HCT116 (cell line): ENCODE measurements around the gene CD84. TPM values are rescaled to one million over a fixed set of nuclear protein-coding genes. Genes with fewer than 3 reads are reported as not detected.

ENCODE experiments used
- ATAC-seq: fragments of 200-7000 bp; cut with Tn5 transposase; 2 replicates; pipeline ENCODE4 v1.9.1; 2020; ENCODE audit warnings: mild to moderate bottlenecking, moderate library complexity
- BruUV-seq: library from RNA; stranded (reverse); fragments of 400-500 nt; replicated peaks from 2 replicates; lab custom pipeline; 2021; lab: Mats Ljungman, UMichigan
- CTCF ChIA-PET: fragments of 300-600 bp; sonication (Branson Sonifier 250); formaldehyde crosslinking; loops from one replicate; lab custom pipeline; 2021; ENCODE audit warnings: antibody characterized with exemption; lab: Charles Lee
- POLR2A ChIA-PET: fragments of 300-600, 350-600 bp; sonication (Branson Sonifier 250); formaldehyde crosslinking; loops from one replicate; lab custom pipeline; 2021; ENCODE audit warnings: antibody characterized with exemption; lab: Charles Lee
- RAD21 ChIA-PET, 2 experiments: fragments of 300-600 bp; sonication (Branson Sonifier 250); formaldehyde crosslinking; loops; one replicate each; lab custom pipeline; 2023; ENCODE audit warnings: low total read pairs in 2 of 2; ENCODE audit not compliant: uncharacterized antibody in 2 of 2, unreplicated experiment in 2 of 2, low non-redundant PET in 1 of 2; lab: Charles Lee
- DNase-seq: peaks from one replicate; pipeline ENCODE4 v3.0.0-alpha.2; 2010; ENCODE audit warnings: low read depth, low spot score
- H2AFZ ChIP-seq: fragments of 200-600 bp; shearing (Covaris generic), sonication (generic); 2 replicates; pipeline ENCODE4 v1.6.1; 2017; ENCODE audit warnings: low read depth, mixed run types, mixed read lengths, antibody characterized with exemption, low read length; ENCODE audit not compliant: poor library complexity, severe bottlenecking
- H3K27ac ChIP-seq: 2 replicates; pipeline ENCODE4 v1.5.1; 2012; ENCODE audit warnings: low read depth, low read length
- H3K27me3 ChIP-seq: fragments of 200-600 bp; sonication (generic); 2 replicates; pipeline ENCODE4 v1.6.1; 2016; ENCODE audit warnings: mixed run types, low read length, mixed read lengths; ENCODE audit not compliant: insufficient read depth
- H3K36me3 ChIP-seq, 2 experiments: fragments of 200-500 bp in 1 of 2; fragments of 200-600 bp in 1 of 2; sonication (Bioruptor generic) in 1 of 2; sonication (generic) in 1 of 2; 2 replicates each; pipeline versions ENCODE4 v1.5.1 to v1.6.1; 2014 to 2016; ENCODE audit warnings: low read length in 2 of 2, inconsistent platforms in 1 of 2, mixed read lengths in 1 of 2, mixed run types in 1 of 2; ENCODE audit not compliant: insufficient read depth in 2 of 2, control insufficient read depth in 1 of 2
- H3K4me1 ChIP-seq, 2 experiments: fragments of 200-600 bp in 1 of 2; sonication (generic) in 1 of 2; 2 replicates each; pipeline versions ENCODE4 v1.5.1 to v1.6.1; 2012 to 2017; ENCODE audit warnings: low read length in 2 of 2, inconsistent platforms in 1 of 2, mild to moderate bottlenecking in 1 of 2, mixed read lengths in 1 of 2, mixed run types in 1 of 2, moderate library complexity in 1 of 2; ENCODE audit not compliant: insufficient read depth in 2 of 2, control insufficient read depth in 1 of 2
- H3K4me2 ChIP-seq: fragments of 200-600 bp; sonication (generic); 2 replicates; pipeline ENCODE4 v1.6.1; 2017; ENCODE audit warnings: mixed run types, low read length, mixed read lengths
- H3K4me3 ChIP-seq, 2 experiments: fragments of 200-600 bp in 1 of 2; sonication (generic) in 1 of 2; replicated peaks in 1 of 2; 2 replicates each; pipeline ENCODE4 v1.5.1; 2011 to 2016; ENCODE audit warnings: low read length in 2 of 2, control low read depth in 1 of 2, low read depth in 1 of 2, mild to moderate bottlenecking in 1 of 2, mixed read lengths in 1 of 2, mixed run types in 1 of 2
- H3K79me2 ChIP-seq: fragments of 200-600 bp; sonication (generic); 2 replicates; pipeline ENCODE4 v1.6.1; 2017; ENCODE audit warnings: mild to moderate bottlenecking, mixed run types, low read length, moderate library complexity, mixed read lengths; ENCODE audit not compliant: insufficient read depth
- H3K9ac ChIP-seq: fragments of 200-600 bp; sonication (generic); 2 replicates; pipeline ENCODE4 v1.6.1; 2016; ENCODE audit warnings: low read length, mixed read lengths
- H3K9me2 ChIP-seq: fragments of 200-600 bp; sonication (generic), shearing (Covaris generic); 2 replicates; pipeline ENCODE4 v1.6.1; 2017; ENCODE audit warnings: mixed run types, mild to moderate bottlenecking, moderate library complexity; ENCODE audit not compliant: insufficient read depth
- H3K9me3 ChIP-seq, 2 experiments: fragments of 200-500 bp in 1 of 2; fragments of 200-600 bp in 1 of 2; sonication (Bioruptor generic) in 1 of 2; sonication (generic) in 1 of 2; 2 replicates each; pipeline ENCODE4 v1.6.1; 2014 to 2017; ENCODE audit warnings: low read length in 2 of 2, mixed read lengths in 2 of 2, inconsistent platforms in 1 of 2, low read depth in 1 of 2, mild to moderate bottlenecking in 1 of 2, mixed run types in 1 of 2, moderate library complexity in 1 of 2; ENCODE audit not compliant: control insufficient read depth in 1 of 2, insufficient read depth in 1 of 2
- H4K20me1 ChIP-seq: fragments of 200-600 bp; sonication (generic), shearing (Covaris generic); 2 replicates; pipeline ENCODE4 v1.6.1; 2017; ENCODE audit warnings: mixed run types, mild to moderate bottlenecking, moderate library complexity; ENCODE audit not compliant: insufficient read depth
- CBX3 ChIP-seq: IDR thresholded peaks from 2 replicates; pipeline ENCODE4 v1.6.1; 2012; ENCODE audit warnings: low read depth
- CEBPB ChIP-seq: IDR thresholded peaks from 2 replicates; pipeline ENCODE4 v1.6.1; 2012; ENCODE audit warnings: low read depth
- ELF1 ChIP-seq: IDR thresholded peaks from 2 replicates; pipeline ENCODE4 v1.6.1; 2012; ENCODE audit warnings: low read depth, borderline replicate concordance
- EZH2 ChIP-seq: fragments of 200-600 bp; sonication (generic); IDR thresholded peaks from 2 replicates; pipeline ENCODE4 v1.6.1; 2017; ENCODE audit warnings: antibody characterized with exemption, mixed run types
- EZH2phosphoT487 ChIP-seq: fragments of 200-600 bp; IDR thresholded peaks from 2 replicates; pipeline ENCODE4 v1.6.1; 2018; ENCODE audit warnings: antibody characterized with exemption, borderline replicate concordance
- FOSL1 ChIP-seq: IDR thresholded peaks from 2 replicates; pipeline ENCODE4 v1.6.1; 2012; ENCODE audit warnings: low read depth
- POLR2A ChIP-seq: IDR thresholded peaks from 2 replicates; pipeline ENCODE4 v1.7.0; 2011; ENCODE audit warnings: borderline replicate concordance; ENCODE audit not compliant: insufficient read depth, insufficient read length; ENCODE audit errors: extremely low read depth
- POLR2AphosphoS5 ChIP-seq: IDR thresholded peaks from 2 replicates; pipeline ENCODE4 v1.6.1; 2011; ENCODE audit warnings: mild to moderate bottlenecking, low read depth, low read length, moderate library complexity
- RAD21 ChIP-seq: IDR thresholded peaks from 2 replicates; pipeline ENCODE4 v1.6.1; 2012; ENCODE audit warnings: low read depth, mild to moderate bottlenecking
- SP1 ChIP-seq: IDR thresholded peaks from 2 replicates; pipeline ENCODE4 v1.6.1; 2012; ENCODE audit warnings: low read depth
- intact Hi-C: fragments of 100-400 bp; cut with micrococcal nuclease; formaldehyde crosslinking; loops from 2 replicates; pipeline ENCODE4 v1.10.0; 2022
- total RNA-seq: library from RNA; stranded (reverse); gene quantifications from one replicate; pipeline ENCODE4 v1.2.1, GENCODE V29; 2021; ENCODE audit not compliant: unreplicated experiment
- TF ChIP-seq, protein P1 (sequence below): IDR thresholded peaks from 2 replicates; pipeline ENCODE4 v1.6.1; 2012
- TF ChIP-seq, protein P2 (sequence below), 3 experiments: fragments of 200-600 bp in 1 of 3; sonication (generic) in 1 of 3; IDR thresholded peaks in 2 of 3; conservative IDR thresholded peaks in 1 of 3; 2 replicates each; pipeline ENCODE4 v1.5.1; 2012 to 2017; ENCODE audit warnings: low read depth in 2 of 3, low read length in 2 of 3, antibody characterized with exemption in 1 of 3, borderline replicate concordance in 1 of 3, control low read depth in 1 of 3, mild to moderate bottlenecking in 1 of 3, mixed read lengths in 1 of 3, mixed run types in 1 of 3, moderate library complexity in 1 of 3; ENCODE audit not compliant: insufficient read depth in 1 of 3
- TF ChIP-seq, protein P3 (sequence below): IDR thresholded peaks from 2 replicates; pipeline ENCODE4 v1.6.1; 2011; ENCODE audit warnings: mild to moderate bottlenecking, low read length, moderate library complexity; ENCODE audit not compliant: insufficient replicate concordance; ENCODE audit errors: extremely low read depth
- TF ChIP-seq, protein P4 (sequence below): IDR thresholded peaks from 2 replicates; pipeline ENCODE4 v1.6.1; 2012
- TF ChIP-seq, protein P5 (sequence below): IDR thresholded peaks from 2 replicates; pipeline ENCODE4 v1.6.1; 2012; ENCODE audit warnings: low read depth

The CD84 gene
- total RNA-seq, 1 experiment from 2014 or later = 0.02 TPM

DNA sequence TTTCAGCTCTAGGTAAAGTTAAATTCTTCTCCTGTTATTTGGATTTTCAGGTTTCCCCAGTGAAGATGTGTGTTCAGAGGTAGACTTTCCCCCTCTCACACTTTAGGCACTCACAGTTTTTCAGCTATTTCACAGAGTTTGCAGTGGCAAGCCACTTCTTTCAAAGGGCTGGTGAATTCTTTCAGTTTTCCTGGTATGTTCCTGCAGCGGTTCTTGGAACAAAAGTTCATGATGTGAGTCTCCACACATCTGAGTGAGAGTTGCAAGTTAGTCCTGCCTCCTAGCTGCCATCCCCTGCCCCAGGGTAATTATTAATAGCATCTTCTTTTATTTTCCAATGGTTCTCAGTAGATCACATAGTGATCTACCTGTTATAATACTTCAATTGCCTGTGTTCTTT, 27.3 kb upstream of the CD84 start:
- Histone ChIP-seq H3K9ac (no peak overlapping the region), H3K27me3 (peaks cover 30% of the 10 kb centered on the region; the same call in 1 of the 2 replicates), H4K20me1 (no peaks in the 10 kb centered on the region), H3K4me2 (no peak overlapping the region), H3K9me2 (no peaks in the 10 kb centered on the region), H3K79me2 (no peaks in the 10 kb centered on the region), H2AFZ (no peak overlapping the region), H3K36me3 (no peaks in the 10 kb centered on the region), H3K9me3 (no peaks in the 10 kb centered on the region), H3K27ac (no peak overlapping the region), H3K4me1 (no peaks in the 10 kb centered on the region), H3K4me3 (no peak overlapping the region)
- no TSS peak for BruUV-seq
- CTCF ChIA-PET = interaction anchor here (0.8 to 2.7 kb wide), 3 partner anchors 12 to 178 kb away, joined by 3 to 17 read pairs (median 8); no protein-coding TSS in a partner anchor
- RAD21 ChIA-PET = interaction anchor here (1.0 to 1.4 kb wide), 2 partner anchors 62 to 178 kb away, joined by 3 to 5 read pairs; no protein-coding TSS in a partner anchor
- POLR2A ChIA-PET = no interaction called here
- DNase-seq = no peak
- TF ChIP-seq, protein P1, sequence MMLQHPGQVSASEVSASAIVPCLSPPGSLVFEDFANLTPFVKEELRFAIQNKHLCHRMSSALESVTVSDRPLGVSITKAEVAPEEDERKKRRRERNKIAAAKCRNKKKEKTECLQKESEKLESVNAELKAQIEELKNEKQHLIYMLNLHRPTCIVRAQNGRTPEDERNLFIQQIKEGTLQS = no peak
- TF ChIP-seq, protein P2, sequence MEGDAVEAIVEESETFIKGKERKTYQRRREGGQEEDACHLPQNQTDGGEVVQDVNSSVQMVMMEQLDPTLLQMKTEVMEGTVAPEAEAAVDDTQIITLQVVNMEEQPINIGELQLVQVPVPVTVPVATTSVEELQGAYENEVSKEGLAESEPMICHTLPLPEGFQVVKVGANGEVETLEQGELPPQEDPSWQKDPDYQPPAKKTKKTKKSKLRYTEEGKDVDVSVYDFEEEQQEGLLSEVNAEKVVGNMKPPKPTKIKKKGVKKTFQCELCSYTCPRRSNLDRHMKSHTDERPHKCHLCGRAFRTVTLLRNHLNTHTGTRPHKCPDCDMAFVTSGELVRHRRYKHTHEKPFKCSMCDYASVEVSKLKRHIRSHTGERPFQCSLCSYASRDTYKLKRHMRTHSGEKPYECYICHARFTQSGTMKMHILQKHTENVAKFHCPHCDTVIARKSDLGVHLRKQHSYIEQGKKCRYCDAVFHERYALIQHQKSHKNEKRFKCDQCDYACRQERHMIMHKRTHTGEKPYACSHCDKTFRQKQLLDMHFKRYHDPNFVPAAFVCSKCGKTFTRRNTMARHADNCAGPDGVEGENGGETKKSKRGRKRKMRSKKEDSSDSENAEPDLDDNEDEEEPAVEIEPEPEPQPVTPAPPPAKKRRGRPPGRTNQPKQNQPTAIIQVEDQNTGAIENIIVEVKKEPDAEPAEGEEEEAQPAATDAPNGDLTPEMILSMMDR (IDR thresholded peaks at IDR 0.05 in 2 of 3, conservative IDR thresholded peaks at IDR 0.05 in 1 of 3; ENCODE audit: borderline replicate concordance in 1 of 3, insufficient read depth in 1 of 3, low read depth in 2 of 3, low read length in 2 of 3) = no peak
- no peak for TF ChIP-seq POLR2AphosphoS5
- no peak for TF ChIP-seq EZH2phosphoT487
- TF ChIP-seq FOSL1 = no peak
- TF ChIP-seq EZH2 = no peak
- TF ChIP-seq, protein P3, sequence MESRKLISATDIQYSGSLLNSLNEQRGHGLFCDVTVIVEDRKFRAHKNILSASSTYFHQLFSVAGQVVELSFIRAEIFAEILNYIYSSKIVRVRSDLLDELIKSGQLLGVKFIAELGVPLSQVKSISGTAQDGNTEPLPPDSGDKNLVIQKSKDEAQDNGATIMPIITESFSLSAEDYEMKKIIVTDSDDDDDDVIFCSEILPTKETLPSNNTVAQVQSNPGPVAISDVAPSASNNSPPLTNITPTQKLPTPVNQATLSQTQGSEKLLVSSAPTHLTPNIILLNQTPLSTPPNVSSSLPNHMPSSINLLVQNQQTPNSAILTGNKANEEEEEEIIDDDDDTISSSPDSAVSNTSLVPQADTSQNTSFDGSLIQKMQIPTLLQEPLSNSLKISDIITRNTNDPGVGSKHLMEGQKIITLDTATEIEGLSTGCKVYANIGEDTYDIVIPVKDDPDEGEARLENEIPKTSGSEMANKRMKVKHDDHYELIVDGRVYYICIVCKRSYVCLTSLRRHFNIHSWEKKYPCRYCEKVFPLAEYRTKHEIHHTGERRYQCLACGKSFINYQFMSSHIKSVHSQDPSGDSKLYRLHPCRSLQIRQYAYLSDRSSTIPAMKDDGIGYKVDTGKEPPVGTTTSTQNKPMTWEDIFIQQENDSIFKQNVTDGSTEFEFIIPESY = no peak
- TF ChIP-seq RAD21 = no peak
- TF ChIP-seq ELF1 = no peak
- TF ChIP-seq, protein P4, sequence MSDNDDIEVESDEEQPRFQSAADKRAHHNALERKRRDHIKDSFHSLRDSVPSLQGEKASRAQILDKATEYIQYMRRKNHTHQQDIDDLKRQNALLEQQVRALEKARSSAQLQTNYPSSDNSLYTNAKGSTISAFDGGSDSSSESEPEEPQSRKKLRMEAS = no peak
- no peak for TF ChIP-seq CEBPB
- TF ChIP-seq, protein P5, sequence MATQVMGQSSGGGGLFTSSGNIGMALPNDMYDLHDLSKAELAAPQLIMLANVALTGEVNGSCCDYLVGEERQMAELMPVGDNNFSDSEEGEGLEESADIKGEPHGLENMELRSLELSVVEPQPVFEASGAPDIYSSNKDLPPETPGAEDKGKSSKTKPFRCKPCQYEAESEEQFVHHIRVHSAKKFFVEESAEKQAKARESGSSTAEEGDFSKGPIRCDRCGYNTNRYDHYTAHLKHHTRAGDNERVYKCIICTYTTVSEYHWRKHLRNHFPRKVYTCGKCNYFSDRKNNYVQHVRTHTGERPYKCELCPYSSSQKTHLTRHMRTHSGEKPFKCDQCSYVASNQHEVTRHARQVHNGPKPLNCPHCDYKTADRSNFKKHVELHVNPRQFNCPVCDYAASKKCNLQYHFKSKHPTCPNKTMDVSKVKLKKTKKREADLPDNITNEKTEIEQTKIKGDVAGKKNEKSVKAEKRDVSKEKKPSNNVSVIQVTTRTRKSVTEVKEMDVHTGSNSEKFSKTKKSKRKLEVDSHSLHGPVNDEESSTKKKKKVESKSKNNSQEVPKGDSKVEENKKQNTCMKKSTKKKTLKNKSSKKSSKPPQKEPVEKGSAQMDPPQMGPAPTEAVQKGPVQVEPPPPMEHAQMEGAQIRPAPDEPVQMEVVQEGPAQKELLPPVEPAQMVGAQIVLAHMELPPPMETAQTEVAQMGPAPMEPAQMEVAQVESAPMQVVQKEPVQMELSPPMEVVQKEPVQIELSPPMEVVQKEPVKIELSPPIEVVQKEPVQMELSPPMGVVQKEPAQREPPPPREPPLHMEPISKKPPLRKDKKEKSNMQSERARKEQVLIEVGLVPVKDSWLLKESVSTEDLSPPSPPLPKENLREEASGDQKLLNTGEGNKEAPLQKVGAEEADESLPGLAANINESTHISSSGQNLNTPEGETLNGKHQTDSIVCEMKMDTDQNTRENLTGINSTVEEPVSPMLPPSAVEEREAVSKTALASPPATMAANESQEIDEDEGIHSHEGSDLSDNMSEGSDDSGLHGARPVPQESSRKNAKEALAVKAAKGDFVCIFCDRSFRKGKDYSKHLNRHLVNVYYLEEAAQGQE = no peak
- no peak for TF ChIP-seq POLR2A
- TF ChIP-seq CBX3 = no peak
- TF ChIP-seq SP1 = no peak
- intact Hi-C loops = loop anchor here (1.0 to 5.0 kb wide), 3 partner anchors 60 to 504 kb away; no protein-coding TSS in a partner anchor
- peak; percentile 24; the same call in 1 of the 2 replicates for ATAC-seq
